Right atrium auricular region (tissue), 2 donors: ENCODE results near the gene PGM2. TPM values are rescaled to one million over a fixed set of nuclear protein-coding genes. Genes with fewer than 3 reads are reported as not detected.

ENCODE experiments used
- DNase-seq: peaks from one replicate; pipeline ENCODE4 v3.0.0-alpha.2; 2019; ENCODE audit warnings: low spot score
- H3K27ac ChIP-seq, 2 donors: fragments of 200-600 bp; sonication (generic); 1 replicate in 1 of 2; 2 replicates in 1 of 2; pipeline ENCODE4 v1.5.1; 2016 to 2019
- H3K27me3 ChIP-seq, 2 donors: fragments of 200-600 bp; sonication (generic); one replicate each; pipeline versions ENCODE4 v1.5.1 to v1.6.0; 2017 to 2019
- H3K36me3 ChIP-seq: fragments of 200-600 bp; sonication (generic); one replicate; pipeline ENCODE4 v1.5.1; 2016
- H3K4me1 ChIP-seq, 2 donors: fragments of 200-600 bp; sonication (generic); one replicate each; pipeline versions ENCODE4 v1.5.1 to v1.6.0; 2017 to 2019
- H3K4me3 ChIP-seq, 2 donors: fragments of 200-600 bp; sonication (generic); 1 replicate in 1 of 2; 2 replicates in 1 of 2; pipeline ENCODE4 v1.5.1; 2017 to 2019; ENCODE audit warnings: mild to moderate bottlenecking in 1 of 2, moderate library complexity in 1 of 2
- H3K9me3 ChIP-seq, 2 donors: fragments of 200-600 bp; sonication (generic); one replicate each; pipeline ENCODE4 v1.5.1; 2019
- CTCF ChIP-seq, 2 donors: fragments of 200-600 bp; sonication (generic); IDR thresholded peaks; one replicate each; pipeline ENCODE4 v1.5.1; 2019; ENCODE audit warnings: antibody characterized with exemption in 2 of 2
- total RNA-seq, 2 donors: library from RNA; depleted of rRNA; stranded (reverse); fragments of >200 nt; gene quantifications; one replicate each; pipeline ENCODE4 v1.1.0, GENCODE V29; 2016

PGM2 gene
- total RNA-seq, 2 donors from 2014 or later = 10.7 to 11.7 TPM

DNA sequence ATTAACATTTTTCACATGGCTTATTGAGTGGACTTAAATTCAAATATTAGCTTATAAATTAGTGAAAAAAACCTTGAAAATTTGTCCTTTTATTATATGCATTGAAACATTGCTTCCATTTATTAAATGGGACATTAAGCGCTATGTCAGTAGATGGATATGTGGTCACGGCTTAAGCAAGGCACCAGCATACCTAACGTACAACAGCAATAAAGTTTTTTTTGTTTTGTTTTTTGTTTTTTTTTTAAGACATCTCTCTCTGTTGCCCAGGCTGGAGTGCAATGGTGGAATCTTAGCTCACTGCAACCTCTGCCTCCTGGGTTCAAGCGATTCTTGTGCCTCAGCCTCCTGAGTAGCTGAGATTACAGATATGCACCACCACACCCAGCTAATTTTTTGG, 31.6 kb downstream of the PGM2 start:
- no peak for TF ChIP-seq CTCF (IDR thresholded peaks at IDR 0.05)
- H3K4me1 ChIP-seq = no peaks in the 10 kb centered on the region
- no peak for DNase-seq
- no peak overlapping the region for H3K4me3 ChIP-seq
- peaks cover 28% of the 10 kb centered on the region for H3K36me3 ChIP-seq
- no peak overlapping the region for H3K27ac ChIP-seq
- H3K27me3 ChIP-seq = no peaks in the 10 kb centered on the region
- no peaks in the 10 kb centered on the region for H3K9me3 ChIP-seq

GRCh38 chr4:37858872-37859271, 32.4 kb downstream of the PGM2 start:
- H3K4me1 ChIP-seq = peaks cover 0 to under 1% of the 10 kb centered on the region in 2 donors
- H3K27ac ChIP-seq = no peak overlapping the region
- no peaks in the 10 kb centered on the region for H3K27me3 ChIP-seq
- H3K36me3 ChIP-seq = peaks cover 28% of the 10 kb centered on the region
- H3K4me3 ChIP-seq = no peak overlapping the region
- TF ChIP-seq CTCF (IDR thresholded peaks at IDR 0.05) = no peak
- no peak for DNase-seq
- H3K9me3 ChIP-seq = no peaks in the 10 kb centered on the region

DNA sequence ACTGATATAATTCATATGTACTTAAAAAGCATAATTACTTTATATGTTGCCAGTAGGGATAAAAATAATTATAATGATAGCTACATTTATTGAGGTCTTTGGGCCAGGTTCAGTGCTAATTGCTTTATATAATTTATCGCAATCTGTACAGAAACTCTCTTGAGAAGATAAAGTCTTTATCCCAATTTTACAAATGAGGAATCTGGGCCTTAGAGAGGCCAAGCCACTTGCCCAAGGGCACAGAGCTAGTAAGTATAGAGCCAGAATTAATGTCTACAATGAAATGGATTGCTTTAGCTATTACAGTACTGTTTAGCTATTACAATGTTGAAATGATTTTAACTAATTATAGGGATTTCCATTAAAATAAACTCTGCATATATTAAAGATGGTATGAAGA, 33.8 kb downstream of the PGM2 start:
- H3K36me3 ChIP-seq = peaks cover 24% of the 10 kb centered on the region
- peaks cover 0 to 14% of the 10 kb centered on the region in 2 donors for H3K4me1 ChIP-seq
- H3K27ac ChIP-seq = no peak overlapping the region
- H3K4me3 ChIP-seq = no peak overlapping the region
- H3K27me3 ChIP-seq = no peaks in the 10 kb centered on the region
- no peak for DNase-seq
- no peak for TF ChIP-seq CTCF (IDR thresholded peaks at IDR 0.05)
- H3K9me3 ChIP-seq = no peaks in the 10 kb centered on the region

GRCh38 chr4:37862961-37863360, 36.5 kb downstream of the PGM2 start:
- H3K36me3 ChIP-seq = no peaks in the 10 kb centered on the region

GRCh38 chr4:37864786-37865185, 38.3 kb downstream of the PGM2 start:
- TF ChIP-seq CTCF (IDR thresholded peaks at IDR 0.05) = no peak
- DNase-seq = no peak
- Histone ChIP-seq H3K27ac (peak overlapping the region; percentile 8 to 72), H3K4me1 (peaks cover 0 to 28% of the 10 kb centered on the region in 2 donors), H3K36me3 (no peaks in the 10 kb centered on the region), H3K4me3 (no peak overlapping the region), H3K27me3 (no peaks in the 10 kb centered on the region), H3K9me3 (no peaks in the 10 kb centered on the region)

More at GRCh38 chr4:37862961-37863360, 36.5 kb downstream of the PGM2 start:
- Histone ChIP-seq H3K27ac (no peak overlapping the region), H3K4me3 (no peak overlapping the region), H3K9me3 (no peaks in the 10 kb centered on the region), H3K27me3 (no peaks in the 10 kb centered on the region), H3K4me1 (peaks cover 0 to 28% of the 10 kb centered on the region in 2 donors)
- DNase-seq = no peak
- TF ChIP-seq CTCF (IDR thresholded peaks at IDR 0.05) = no peak

DNA sequence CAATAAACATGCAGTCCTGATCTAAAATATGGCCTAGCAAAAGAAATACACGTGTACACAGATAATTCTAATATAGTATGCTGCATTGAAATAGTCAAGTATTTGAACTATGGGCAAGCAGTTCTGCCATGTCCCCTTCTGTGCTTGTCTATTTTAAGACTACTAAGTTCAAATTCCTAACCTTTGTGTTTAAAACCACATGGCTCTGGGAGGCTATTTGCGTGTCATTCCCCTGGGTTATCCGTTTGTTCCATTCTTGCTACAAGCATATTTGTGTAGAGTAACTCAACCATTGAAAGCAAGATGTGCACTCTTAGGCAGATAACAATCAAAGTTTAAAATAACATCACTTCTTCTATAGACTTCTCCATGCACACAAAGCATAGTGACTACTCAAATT, 39.0 kb downstream of the PGM2 start:
- no peaks in the 10 kb centered on the region for H3K27me3 ChIP-seq
- H3K36me3 ChIP-seq = no peaks in the 10 kb centered on the region
- no peak for TF ChIP-seq CTCF (IDR thresholded peaks at IDR 0.05)
- H3K27ac ChIP-seq = peak overlapping the region; percentile 14 to 72
- H3K9me3 ChIP-seq = no peaks in the 10 kb centered on the region
- no peak for DNase-seq
- peaks cover 0 to 28% of the 10 kb centered on the region in 2 donors for H3K4me1 ChIP-seq
- H3K4me3 ChIP-seq = no peak overlapping the region
